Stimulated activated effector memory CD8-positive, alpha-beta T cell treated with anti-CD3 and anti-CD28 coated beads, Interleukin-12 subunit alpha, Interleukin-12 subunit beta, amount 100 ng/mL, for 72 hours (primary cell): ENCODE results near the gene KCNN3.
"Not testable (repeated sequence)": the region's sequence is repeated elsewhere in the genome, so short reads cannot be mapped to it uniquely, and the experiment has no call there.

Experiments
- ATAC-seq: fragments of 150-1000 bp; cut with Tn5 transposase; 2 replicates; pipeline ENCODE4 v1.10.0; 2021
- DNase-seq, 2 donors: peaks; one replicate each; pipeline ENCODE4 v3.0.0; 2021 to 2022; ENCODE audit warnings: low spot score in 2 of 2
- H3K27ac Mint-ChIP-seq: one replicate; pipeline ENCODE4 v1.8.0; 2022; ENCODE audit warnings: mild to moderate bottlenecking, mixed read lengths
- H3K36me3 Mint-ChIP-seq: one replicate; pipeline ENCODE4 v1.8.0; 2022; ENCODE audit warnings: mild to moderate bottlenecking, mixed read lengths
- H3K4me1 Mint-ChIP-seq: one replicate; pipeline ENCODE4 v1.8.0; 2022; ENCODE audit warnings: mixed read lengths
- H3K4me3 Mint-ChIP-seq: one replicate; pipeline ENCODE4 v1.8.0; 2022; ENCODE audit warnings: mild to moderate bottlenecking, mixed read lengths
- H3K9me3 Mint-ChIP-seq: one replicate; pipeline ENCODE4 v1.8.0; 2022; ENCODE audit warnings: mixed read lengths

The KCNN3 gene

GRCh38 chr1:154711416-154711815 lies 158.7 kb downstream of the KCNN3 start:
- no peak for ATAC-seq
- no peak overlapping the region for H3K27ac Mint-ChIP-seq
- no peaks in the 10 kb centered on the region for H3K36me3 Mint-ChIP-seq
- no peak overlapping the region for H3K4me3 Mint-ChIP-seq
- no peak for DNase-seq
- H3K9me3 Mint-ChIP-seq: no peaks in the 10 kb centered on the region
- H3K4me1 Mint-ChIP-seq: peaks cover 10% of the 10 kb centered on the region

GRCh38 chr1:154710106-154710505 lies 160.0 kb downstream of the KCNN3 start:
- ATAC-seq (no peak), DNase-seq (no peak)
- Mint-ChIP-seq H3K27ac (no peak overlapping the region), H3K9me3 (no peaks in the 10 kb centered on the region), H3K36me3 (no peaks in the 10 kb centered on the region), H3K4me3 (no peak overlapping the region), H3K4me1 (no peaks in the 10 kb centered on the region)

- no peaks in the 10 kb centered on the region for H3K4me1 Mint-ChIP-seq
- H3K9me3 Mint-ChIP-seq: no peaks in the 10 kb centered on the region
- H3K36me3 Mint-ChIP-seq: no peaks in the 10 kb centered on the region
- DNase-seq (no peak), ATAC-seq (no peak)
- H3K27ac Mint-ChIP-seq: no peak overlapping the region
- no peak overlapping the region for H3K4me3 Mint-ChIP-seq
Observed at GRCh38 chr1:154707901-154708463, 162.1 kb downstream of the KCNN3 start.

GRCh38 chr1:154706851-154707250 lies 163.2 kb downstream of the KCNN3 start:
- H3K9me3 Mint-ChIP-seq: no peaks in the 10 kb centered on the region
- no peaks in the 10 kb centered on the region for H3K36me3 Mint-ChIP-seq
- no peak overlapping the region for H3K27ac Mint-ChIP-seq
- DNase-seq (no peak), ATAC-seq (no peak)
- no peak overlapping the region for H3K4me3 Mint-ChIP-seq
- H3K4me1 Mint-ChIP-seq: no peaks in the 10 kb centered on the region

- Mint-ChIP-seq H3K27ac (no peak overlapping the region), H3K9me3 (no peaks in the 10 kb centered on the region), H3K36me3 (no peaks in the 10 kb centered on the region), H3K4me3 (no peak overlapping the region), H3K4me1 (no peaks in the 10 kb centered on the region)
- ATAC-seq: peak; percentile 21
- no peak for DNase-seq
Observed at GRCh38 chr1:154705544-154705943, 164.5 kb downstream of the KCNN3 start.

GRCh38 chr1:154703170-154703569 lies 166.9 kb downstream of the KCNN3 start:
- no peaks in the 10 kb centered on the region for H3K9me3 Mint-ChIP-seq
- H3K27ac Mint-ChIP-seq: no peak overlapping the region
- no peaks in the 10 kb centered on the region for H3K36me3 Mint-ChIP-seq
- H3K4me3 Mint-ChIP-seq: no peak overlapping the region
- no peak for DNase-seq
- no peaks in the 10 kb centered on the region for H3K4me1 Mint-ChIP-seq
- no peak for ATAC-seq

GRCh38 chr1:154698320-154699096 lies 171.6 kb downstream of the KCNN3 start:
- Mint-ChIP-seq H3K9me3 (no peaks in the 10 kb centered on the region), H3K4me1 (no peaks in the 10 kb centered on the region), H3K4me3 (no peak overlapping the region), H3K27ac (no peak overlapping the region), H3K36me3 (no peaks in the 10 kb centered on the region)
- DNase-seq: no peak
- ATAC-seq: peak; percentile 87

- Mint-ChIP-seq H3K36me3 (no peaks in the 10 kb centered on the region), H3K4me1 (no peaks in the 10 kb centered on the region), H3K4me3 (no peak overlapping the region), H3K27ac (no peak overlapping the region), H3K9me3 (no peaks in the 10 kb centered on the region)
- DNase-seq (no peak), ATAC-seq (no peak)
Observed at GRCh38 chr1:154697710-154698109, 172.4 kb downstream of the KCNN3 start.

GRCh38 chr1:154696456-154696855 lies 173.6 kb downstream of the KCNN3 start:
- H3K9me3 Mint-ChIP-seq: no peaks in the 10 kb centered on the region
- H3K4me3 Mint-ChIP-seq: no peak overlapping the region
- H3K4me1 Mint-ChIP-seq: no peaks in the 10 kb centered on the region
- DNase-seq (no peak), ATAC-seq (no peak)
- H3K27ac Mint-ChIP-seq: no peak overlapping the region
- H3K36me3 Mint-ChIP-seq: no peaks in the 10 kb centered on the region

GRCh38 chr1:154695985-154696384 lies 174.1 kb downstream of the KCNN3 start:
- no peak overlapping the region for H3K4me3 Mint-ChIP-seq
- H3K4me1 Mint-ChIP-seq: no peaks in the 10 kb centered on the region
- DNase-seq: no peak
- H3K9me3 Mint-ChIP-seq: no peaks in the 10 kb centered on the region
- no peaks in the 10 kb centered on the region for H3K36me3 Mint-ChIP-seq
- ATAC-seq: no peak
- H3K27ac Mint-ChIP-seq: no peak overlapping the region

- Mint-ChIP-seq H3K27ac (no peak overlapping the region), H3K9me3 (no peaks in the 10 kb centered on the region), H3K36me3 (no peaks in the 10 kb centered on the region), H3K4me3 (no peak overlapping the region), H3K4me1 (no peaks in the 10 kb centered on the region)
- ATAC-seq: no peak
- DNase-seq: no peak
Observed at GRCh38 chr1:154694995-154695394, 175.1 kb downstream of the KCNN3 start.

GRCh38 chr1:154689083-154689482 lies 181.0 kb downstream of the KCNN3 start:
- ATAC-seq (no peak), DNase-seq (no peak)
- Mint-ChIP-seq H3K4me3 (no peak overlapping the region), H3K27ac (no peak overlapping the region), H3K9me3 (no peaks in the 10 kb centered on the region), H3K36me3 (no peaks in the 10 kb centered on the region), H3K4me1 (no peaks in the 10 kb centered on the region)

GRCh38 chr1:154686507-154686906 lies 183.6 kb downstream of the KCNN3 start:
- ATAC-seq: no peak
- H3K4me1 Mint-ChIP-seq: no peaks in the 10 kb centered on the region
- no peak overlapping the region for H3K27ac Mint-ChIP-seq

GRCh38 chr1:154683820-154684219 lies 186.3 kb downstream of the KCNN3 start:
- H3K4me3 Mint-ChIP-seq: no peak overlapping the region
- no peak for ATAC-seq
- H3K36me3 Mint-ChIP-seq: no peaks in the 10 kb centered on the region
- no peaks in the 10 kb centered on the region for H3K9me3 Mint-ChIP-seq
- no peak overlapping the region for H3K27ac Mint-ChIP-seq
- H3K4me1 Mint-ChIP-seq: no peaks in the 10 kb centered on the region
- no peak for DNase-seq

More at GRCh38 chr1:154686507-154686906, 183.6 kb downstream of the KCNN3 start:
- DNase-seq: no peak
- Mint-ChIP-seq H3K36me3 (no peaks in the 10 kb centered on the region), H3K4me3 (no peak overlapping the region), H3K9me3 (no peaks in the 10 kb centered on the region)

- Mint-ChIP-seq H3K36me3 (no peaks in the 10 kb centered on the region), H3K9me3 (no peaks in the 10 kb centered on the region), H3K4me1 (no peaks in the 10 kb centered on the region), H3K27ac (no peak overlapping the region), H3K4me3 (no peak overlapping the region)
- DNase-seq: no peak
- ATAC-seq: no peak
Observed at GRCh38 chr1:154682254-154682653, 187.8 kb downstream of the KCNN3 start.

GRCh38 chr1:154677844-154678243 lies 192.2 kb downstream of the KCNN3 start:
- H3K9me3 Mint-ChIP-seq, H3K4me1 Mint-ChIP-seq, H3K4me3 Mint-ChIP-seq, H3K36me3 Mint-ChIP-seq, ATAC-seq, H3K27ac Mint-ChIP-seq: not testable (repeated sequence)
- peak in 1 of 2 donors; percentile 37 for DNase-seq
